ENCODE results near the gene LRRK1.

LRRK1 gene

GRCh38 chr15:100994597-100995446, 75.7 kb downstream of the LRRK1 start:
- no peak for ATAC-seq (ENCODE audit: insufficient read depth, low read depth)
- Histone ChIP-seq H3K9me3 (ENCODE audit: insufficient read depth, low read length, severe bottlenecking) (no peaks in the 10 kb centered on the region), H3K79me2 (ENCODE audit: insufficient read depth, low read length) (no peaks in the 10 kb centered on the region), H3K27me3 (ENCODE audit: insufficient read depth, low read length, poor library complexity) (peaks cover 8% of the 10 kb centered on the region), H4K20me1 (ENCODE audit: insufficient read depth, low read length) (no peaks in the 10 kb centered on the region), H3K9ac (ENCODE audit: low read depth, low read length) (no peak overlapping the region), H3K27ac (ENCODE audit: low read length) (no peak overlapping the region), H3K36me3 (ENCODE audit: insufficient read depth, low read length) (no peaks in the 10 kb centered on the region), H2AFZ (ENCODE audit: low read depth, low read length) (no peak overlapping the region), H3K4me3 (ENCODE audit: low read depth in 1 of 2, low read length in 2 of 2) (no peak overlapping the region), H3K4me1 (ENCODE audit: insufficient read depth, low read length) (no peaks in the 10 kb centered on the region), H3K4me2 (ENCODE audit: insufficient read depth, low read length) (no peak overlapping the region)
- no peak for TF ChIP-seq EZH2 (IDR thresholded peaks at IDR 0.05; ENCODE audit: borderline replicate concordance, low read depth, low read length, severe bottlenecking)
- no peak for TF ChIP-seq CTCF (IDR thresholded peaks at IDR 0.05; ENCODE audit: borderline replicate concordance, extremely low read depth, low read length, poor library complexity, severe bottlenecking)
- DNase-seq: no peak

GRCh38 chr15:100995471-100996430, 76.6 kb downstream of the LRRK1 start:
- Histone ChIP-seq H3K4me3 (ENCODE audit: low read depth in 1 of 2, low read length in 2 of 2) (no peak overlapping the region), H3K79me2 (ENCODE audit: insufficient read depth, low read length) (no peaks in the 10 kb centered on the region), H3K27me3 (ENCODE audit: insufficient read depth, low read length, poor library complexity) (peaks cover 8% of the 10 kb centered on the region), H3K9me3 (ENCODE audit: insufficient read depth, low read length, severe bottlenecking) (no peaks in the 10 kb centered on the region), H3K9ac (ENCODE audit: low read depth, low read length) (no peak overlapping the region), H3K4me1 (ENCODE audit: insufficient read depth, low read length) (no peaks in the 10 kb centered on the region), H2AFZ (ENCODE audit: low read depth, low read length) (no peak overlapping the region), H3K27ac (ENCODE audit: low read length) (no peak overlapping the region), H3K36me3 (ENCODE audit: insufficient read depth, low read length) (no peaks in the 10 kb centered on the region), H4K20me1 (ENCODE audit: insufficient read depth, low read length) (no peaks in the 10 kb centered on the region), H3K4me2 (ENCODE audit: insufficient read depth, low read length) (no peak overlapping the region)
- no peak for ATAC-seq (ENCODE audit: insufficient read depth, low read depth)
- TF ChIP-seq EZH2 (IDR thresholded peaks at IDR 0.05; ENCODE audit: borderline replicate concordance, low read depth, low read length, severe bottlenecking): no peak
- TF ChIP-seq CTCF (IDR thresholded peaks at IDR 0.05; ENCODE audit: borderline replicate concordance, extremely low read depth, low read length, poor library complexity, severe bottlenecking): no peak
- no peak for DNase-seq

- Histone ChIP-seq H3K4me2 (ENCODE audit: insufficient read depth, low read length) (no peak overlapping the region), H3K27ac (ENCODE audit: low read length) (no peak overlapping the region), H3K27me3 (ENCODE audit: insufficient read depth, low read length, poor library complexity) (peaks cover 3% of the 10 kb centered on the region), H3K9me3 (ENCODE audit: insufficient read depth, low read length, severe bottlenecking) (no peaks in the 10 kb centered on the region), H4K20me1 (ENCODE audit: insufficient read depth, low read length) (no peaks in the 10 kb centered on the region), H3K4me3 (ENCODE audit: low read depth in 1 of 2, low read length in 2 of 2) (no peak overlapping the region), H3K36me3 (ENCODE audit: insufficient read depth, low read length) (no peaks in the 10 kb centered on the region), H3K4me1 (ENCODE audit: insufficient read depth, low read length) (no peaks in the 10 kb centered on the region), H2AFZ (ENCODE audit: low read depth, low read length) (no peak overlapping the region), H3K79me2 (ENCODE audit: insufficient read depth, low read length) (no peaks in the 10 kb centered on the region), H3K9ac (ENCODE audit: low read depth, low read length) (no peak overlapping the region)
- no peak for ATAC-seq (ENCODE audit: insufficient read depth, low read depth)
- DNase-seq: no peak
- TF ChIP-seq EZH2 (IDR thresholded peaks at IDR 0.05; ENCODE audit: borderline replicate concordance, low read depth, low read length, severe bottlenecking): no peak
- TF ChIP-seq CTCF (IDR thresholded peaks at IDR 0.05; ENCODE audit: borderline replicate concordance, extremely low read depth, low read length, poor library complexity, severe bottlenecking): no peak
Observed at GRCh38 chr15:100997442-100997841, 78.3 kb downstream of the LRRK1 start.
